ENCODE measurements around the gene SSBP3. TPM values are rescaled to one million over a fixed set of nuclear protein-coding genes. Genes with fewer than 3 reads are reported as not detected.
"Not testable (repeated sequence)": the region's sequence is repeated elsewhere in the genome, so short reads cannot be mapped to it uniquely, and the experiment has no call there.

SSBP3 gene
- total RNA-seq, 1 donor from 2014 or later: 104 TPM

GRCh38 chr1:54361342-54361741, 44.9 kb downstream of the SSBP3 start:
- no peak for DNase-seq (ENCODE audit: low spot score)
- ATAC-seq: peak; percentile 88
- intact Hi-C loops (cut with DNase I): no loop called here

GRCh38 chr1:54360165-54361005, 45.8 kb downstream of the SSBP3 start:
- intact Hi-C loops (cut with DNase I): no loop called here
- ATAC-seq (no peak), DNase-seq (ENCODE audit: low spot score) (no peak)

GRCh38 chr1:54359393-54360162, 46.6 kb downstream of the SSBP3 start:
- intact Hi-C loops (cut with DNase I): no loop called here
- ATAC-seq: no peak

GRCh38 chr1:54358503-54359168, 47.6 kb downstream of the SSBP3 start:
- DNase-seq (ENCODE audit: low spot score) (no peak), ATAC-seq (no peak)

More at GRCh38 chr1:54359393-54360162, 46.6 kb downstream of the SSBP3 start:
- no peak for DNase-seq (ENCODE audit: low spot score)

GRCh38 chr1:54357967-54358366, 48.2 kb downstream of the SSBP3 start:
- intact Hi-C loops (cut with DNase I): no loop called here

More at GRCh38 chr1:54358503-54359168, 47.6 kb downstream of the SSBP3 start:
- intact Hi-C loops (cut with DNase I): no loop called here

GRCh38 chr1:54356680-54357147, 49.5 kb downstream of the SSBP3 start:
- DNase-seq (ENCODE audit: low spot score) (no peak), ATAC-seq (no peak)
- intact Hi-C loops (cut with DNase I): no loop called here

More at GRCh38 chr1:54357967-54358366, 48.2 kb downstream of the SSBP3 start:
- no peak for DNase-seq (ENCODE audit: low spot score)
- no peak for ATAC-seq

- intact Hi-C loops (cut with DNase I): no loop called here
- no peak for ATAC-seq
- DNase-seq (ENCODE audit: low spot score): no peak
Observed at GRCh38 chr1:54355931-54356679, 50.1 kb downstream of the SSBP3 start.

- ATAC-seq (no peak), DNase-seq (ENCODE audit: low spot score) (no peak)
- intact Hi-C loops (cut with DNase I): no loop called here
Observed at GRCh38 chr1:54354899-54355298, 51.3 kb downstream of the SSBP3 start.

GRCh38 chr1:54353959-54354358, 52.2 kb downstream of the SSBP3 start:
- DNase-seq (ENCODE audit: low spot score) (no peak), ATAC-seq (no peak)
- intact Hi-C loops (cut with DNase I): no loop called here

GRCh38 chr1:54352755-54353154, 53.4 kb downstream of the SSBP3 start:
- ATAC-seq: no peak
- no peak for DNase-seq (ENCODE audit: low spot score)
- intact Hi-C loops (cut with DNase I): no loop called here

- ATAC-seq (no peak), DNase-seq (ENCODE audit: low spot score) (no peak)
- intact Hi-C loops (cut with DNase I): no loop called here
Observed at GRCh38 chr1:54350360-54350759, 55.8 kb downstream of the SSBP3 start.

- DNase-seq (ENCODE audit: low spot score) (no peak), ATAC-seq (no peak)
- intact Hi-C loops (cut with DNase I): no loop called here
Observed at GRCh38 chr1:54348700-54349021, 57.5 kb downstream of the SSBP3 start.

GRCh38 chr1:54347955-54348699, 58.1 kb downstream of the SSBP3 start:
- ATAC-seq (no peak), DNase-seq (ENCODE audit: low spot score) (no peak)
- intact Hi-C loops (cut with DNase I): no loop called here

- DNase-seq (ENCODE audit: low spot score) (no peak), ATAC-seq (no peak)
- intact Hi-C loops (cut with DNase I): no loop called here
Observed at GRCh38 chr1:54347261-54347954, 58.8 kb downstream of the SSBP3 start.

- ATAC-seq; DNase-seq (ENCODE audit: low spot score); intact Hi-C loops (cut with DNase I): not testable (repeated sequence)
Observed at GRCh38 chr1:54345548-54345947, 60.6 kb downstream of the SSBP3 start.

GRCh38 chr1:54345116-54345515, 61.1 kb downstream of the SSBP3 start:
- DNase-seq (ENCODE audit: low spot score): no peak
- no peak for ATAC-seq
- intact Hi-C loops (cut with DNase I): no loop called here

GRCh38 chr1:54342742-54343687, 63.2 kb downstream of the SSBP3 start:
- ATAC-seq: no peak
- intact Hi-C loops (cut with DNase I): no loop called here
- DNase-seq (ENCODE audit: low spot score): no peak

Data from sciatic nerve (tissue), 2 donors.